G401 (cell line): ENCODE results near the gene FAM171A2. TPM values are rescaled to one million over a fixed set of nuclear protein-coding genes. Genes with fewer than 3 reads are reported as not detected.

Source experiments
- DNase-seq: peaks from one replicate; pipeline ENCODE4 v3.0.0-alpha.2; 2015; ENCODE audit warnings: low spot score
- in situ Hi-C: cut with HindIII; loops from 2 replicates; pipeline ENCODE4 v1.10.0; 2016; ENCODE audit warnings: low sequenced_read_pairs, mixed read lengths
- total RNA-seq: library from RNA; depleted of rRNA; stranded (reverse); fragments of >200 nt; shearing (Covaris generic); gene quantifications from 2 replicates; pipeline ENCODE4 v1.2.3, GENCODE V29; 2014; rRNA removed

FAM171A2 gene
- total RNA-seq, 1 experiment from 2014 or later = 22.2 TPM

DNA sequence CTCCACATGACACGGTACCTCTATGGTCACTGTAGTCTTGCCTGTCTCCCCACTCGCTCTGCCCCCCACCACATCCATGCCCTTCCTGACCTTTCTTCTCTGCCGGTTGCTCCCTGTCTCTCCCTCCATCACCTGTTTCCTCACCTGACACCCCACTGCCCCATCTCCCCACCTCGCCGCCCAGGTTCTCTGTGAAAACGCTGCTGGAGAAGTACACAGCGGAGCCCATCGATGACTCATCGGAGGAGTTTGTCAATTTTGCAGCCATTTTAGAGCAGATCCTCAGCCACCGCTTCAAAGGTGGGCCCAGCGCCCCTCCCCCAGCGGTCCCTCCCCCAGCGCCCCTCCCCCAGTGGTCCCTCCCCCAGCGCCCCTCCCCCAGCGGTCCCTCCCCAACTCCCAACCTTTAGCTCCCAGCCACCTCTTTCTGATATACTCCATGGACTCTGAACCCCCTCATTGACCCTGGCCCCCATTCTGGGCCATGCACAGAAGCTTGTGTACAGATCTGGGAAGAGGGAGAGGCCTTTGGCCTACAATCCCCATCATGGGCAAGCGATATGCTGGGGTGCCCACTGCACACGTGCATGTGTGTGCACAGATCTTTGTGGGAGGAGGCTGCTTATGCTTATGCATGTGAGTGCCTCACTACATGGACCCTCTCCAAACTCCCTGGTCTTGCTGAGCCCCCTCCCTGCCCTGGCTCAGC lies 51.1 kb downstream of the FAM171A2 start:
- no peak for DNase-seq
- in situ Hi-C loops = no loop called here

DNA sequence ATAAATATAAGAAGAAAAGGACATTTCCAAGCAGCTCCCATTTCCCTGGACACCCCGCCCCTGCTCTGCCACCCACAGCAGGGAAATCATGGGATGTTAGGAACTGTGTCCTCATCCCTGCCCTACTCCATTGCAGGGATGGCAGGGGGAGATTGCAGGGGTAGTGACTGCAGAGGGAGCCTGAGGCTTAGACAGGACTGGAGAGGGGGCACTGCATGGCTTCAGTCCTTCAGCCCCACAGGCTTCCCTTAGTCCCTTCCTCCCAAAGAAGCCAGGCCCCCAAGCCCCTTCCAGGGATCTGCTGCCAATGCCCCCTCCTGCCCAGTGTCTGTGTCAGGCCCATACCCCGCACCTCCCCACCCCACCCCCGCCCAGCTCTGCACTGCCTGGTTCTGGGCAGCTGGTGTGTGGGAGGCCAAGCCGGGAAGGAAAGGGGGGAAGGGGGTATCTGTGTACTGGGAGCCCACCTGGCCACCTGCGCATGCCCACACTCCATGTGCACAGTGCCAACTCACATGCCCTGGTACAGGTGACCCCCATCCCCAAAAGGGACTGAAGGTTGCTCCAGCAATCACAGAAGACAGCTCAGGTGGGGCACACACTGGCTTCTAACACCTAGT lies 52.0 kb downstream of the FAM171A2 start:
- no peak for DNase-seq
- in situ Hi-C loops = no loop called here

GRCh38 chr17:44310609-44311376 lies 52.9 kb downstream of the FAM171A2 start:
- in situ Hi-C loops = no loop called here
- peak; percentile 80 for DNase-seq

DNA sequence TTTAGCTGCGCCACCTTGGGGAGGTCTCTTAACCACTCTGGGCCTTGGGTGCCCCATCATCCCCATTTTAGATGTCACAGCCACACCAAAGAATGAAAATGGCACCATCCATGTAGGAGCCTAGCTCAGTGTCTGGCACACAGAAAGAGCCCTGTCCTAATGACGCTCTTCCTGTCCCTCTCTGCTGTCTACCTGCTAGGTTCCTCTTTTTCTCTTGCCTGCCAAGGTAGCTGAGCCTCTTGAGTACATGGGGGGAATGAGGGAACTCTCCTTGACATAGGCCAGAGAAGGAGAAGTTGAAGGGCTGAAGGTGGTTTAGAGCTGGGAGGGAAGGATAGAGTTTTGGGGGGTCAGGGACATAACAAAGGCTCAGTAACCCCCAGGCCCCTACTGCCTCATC lies 53.5 kb downstream of the FAM171A2 start:
- in situ Hi-C loops = no loop called here
- no peak for DNase-seq

- DNase-seq = no peak
Measured at GRCh38 chr17:44309472-44309871, 54.2 kb downstream of the FAM171A2 start.

DNA sequence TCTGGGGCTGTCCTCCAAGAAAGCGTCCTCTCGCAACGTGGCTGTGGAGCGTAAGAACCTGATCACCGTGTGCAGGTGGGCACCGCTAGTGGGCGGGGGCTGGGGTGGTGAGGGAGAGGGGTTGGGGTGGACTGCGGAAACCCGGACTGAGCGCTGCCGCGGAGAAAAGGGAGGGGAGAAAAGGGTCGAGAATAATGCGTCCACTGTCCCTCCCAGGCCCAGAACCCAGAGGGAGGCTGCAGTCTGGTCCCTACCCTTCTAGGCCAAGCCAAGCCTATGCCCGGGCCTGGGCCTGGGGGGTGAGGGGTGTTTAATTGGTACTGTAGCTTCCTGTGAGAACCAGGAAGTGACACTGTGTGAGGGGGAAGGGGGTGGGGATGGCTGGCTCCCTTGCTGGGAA lies 54.8 kb downstream of the FAM171A2 start:
- peak; percentile 62 for DNase-seq
- in situ Hi-C loops = no loop called here

More at GRCh38 chr17:44309472-44309871, 54.2 kb downstream of the FAM171A2 start:
- in situ Hi-C loops = no loop called here

DNA sequence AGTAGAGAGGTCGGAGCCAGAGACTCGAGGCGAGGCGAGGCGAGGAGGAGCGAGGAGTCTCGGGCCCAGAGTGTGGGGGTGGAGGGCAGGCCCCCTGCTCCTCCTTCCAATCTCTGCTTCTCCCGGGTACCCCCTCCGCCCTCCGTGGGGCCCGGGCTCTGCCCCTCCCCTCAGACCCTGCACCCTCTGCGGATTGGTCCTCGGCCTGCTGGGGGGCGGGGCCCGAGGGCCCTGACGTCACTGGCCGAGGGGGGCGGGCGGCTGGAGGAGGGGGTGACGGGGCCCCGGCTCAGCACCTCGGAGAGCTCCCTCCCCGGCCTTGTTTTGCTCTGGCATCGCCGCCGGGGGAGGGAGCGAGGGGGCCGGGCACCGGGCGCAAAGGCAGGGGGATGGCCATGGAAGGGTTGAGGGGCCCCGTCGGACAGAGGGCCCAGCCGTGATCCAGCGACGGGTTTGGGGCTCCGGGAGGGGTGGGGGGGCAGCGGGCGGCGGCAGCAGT lies 55.3 kb downstream of the FAM171A2 start, which contains the start of gene RUNDC3A:
Gene RUNDC3A (plus strand): TSS at position 282 of the 499 bp plus-strand sequence. CDS start 232 bp downstream, outside the sequence.
- peak; percentile 95 for DNase-seq
- in situ Hi-C loops = no loop called here

GRCh38 chr17:44307387-44308186 lies 56.1 kb downstream of the FAM171A2 start:
- in situ Hi-C loops = no loop called here
- peak; percentile 75 for DNase-seq

GRCh38 chr17:44304651-44305050 lies 59.0 kb downstream of the FAM171A2 start:
- in situ Hi-C loops = no loop called here
- no peak for DNase-seq

Other genes with a start within 250 kb of the FAM171A2 start
- gene HDAC5, start 240.2 kb downstream of the FAM171A2 start, total RNA-seq = 65.5 and 70.6 TPM in 2 replicates
- 7.6 and 9.9 TPM in 2 replicates for gene HROB, start 221.9 kb downstream of the FAM171A2 start, total RNA-seq
- gene ASB16, start 193.1 kb downstream of the FAM171A2 start, total RNA-seq = not detected in 2 replicates
- gene TMUB2, start 176.9 kb downstream of the FAM171A2 start, total RNA-seq = 27.1 and 34.5 TPM in 2 replicates
- 53.8 and 68.3 TPM in 2 replicates for gene ATXN7L3, start 164.0 kb downstream of the FAM171A2 start, total RNA-seq
- gene UBTF, start 144.2 kb downstream of the FAM171A2 start, total RNA-seq = 81.4 and 110 TPM in 2 replicates
- not detected in 2 replicates for gene SLC4A1, start 95.7 kb downstream of the FAM171A2 start, total RNA-seq
- gene RUNDC3A, start 55.3 kb downstream of the FAM171A2 start, total RNA-seq = 3.4 and 3.8 TPM in 2 replicates
- 335 and 340 TPM in 2 replicates for gene SLC25A39, start 39.0 kb downstream of the FAM171A2 start, total RNA-seq
- 243 and 344 TPM in 2 replicates for gene GRN, start 18.6 kb downstream of the FAM171A2 start, total RNA-seq
- gene ITGA2B, start 25.8 kb upstream of the FAM171A2 start, total RNA-seq = 0.17 TPM in 1 of 2 replicates, not detected in the other
- 16.8 and 19.1 TPM in 2 replicates for gene GPATCH8, start 139.6 kb upstream of the FAM171A2 start, total RNA-seq
- 121 and 131 TPM in 2 replicates for gene FZD2, start 193.6 kb upstream of the FAM171A2 start, total RNA-seq